ENCODE measurements around the gene ATG2B.

Gene ATG2B

DNA sequence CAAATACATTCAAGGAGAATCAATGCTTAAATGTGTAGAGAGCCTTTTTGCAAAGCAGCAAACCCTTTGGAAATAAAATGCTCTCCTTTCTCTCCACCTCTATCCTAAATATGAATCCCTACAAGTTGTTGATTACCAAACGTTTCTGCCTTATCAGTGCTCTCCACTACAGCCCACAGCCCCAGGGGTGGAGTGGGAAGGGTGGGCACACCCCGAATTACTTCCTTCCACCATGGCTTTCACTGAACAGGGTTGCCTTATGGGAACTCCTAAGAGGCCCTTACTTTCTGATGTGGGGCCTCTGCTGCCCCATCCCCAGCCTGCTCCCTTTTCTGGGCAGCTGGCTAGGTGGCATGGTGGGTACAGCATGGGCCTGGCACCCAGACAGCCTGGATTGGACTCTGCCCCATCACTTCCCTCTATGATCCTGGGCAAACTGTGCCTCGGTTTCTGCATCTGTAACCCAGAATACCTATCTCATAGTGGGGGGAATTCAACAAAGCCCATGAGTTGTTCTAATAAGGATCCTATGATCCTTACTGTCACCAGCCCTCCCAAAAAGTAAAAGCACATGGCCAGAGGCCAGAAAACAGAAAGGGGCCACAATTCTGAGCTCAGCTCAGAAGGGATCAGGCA is 44.9 kb upstream of the ATG2B start:
- Histone ChIP-seq H3K4me3 (ENCODE audit: low read depth in 1 of 2, low read length in 1 of 2) (no peak overlapping the region), H3K27ac (no peak overlapping the region), H3K27me3 (peaks cover 1% of the 10 kb centered on the region), H3K9me3 (no peaks in the 10 kb centered on the region), H3K4me1 (ENCODE audit: control insufficient read depth in 1 of 2, insufficient read depth in 1 of 2, low read depth in 1 of 2, low read length in 1 of 2) (no peaks in the 10 kb centered on the region), H3K36me3 (no peaks in the 10 kb centered on the region)
- TF ChIP-seq, protein P1, sequence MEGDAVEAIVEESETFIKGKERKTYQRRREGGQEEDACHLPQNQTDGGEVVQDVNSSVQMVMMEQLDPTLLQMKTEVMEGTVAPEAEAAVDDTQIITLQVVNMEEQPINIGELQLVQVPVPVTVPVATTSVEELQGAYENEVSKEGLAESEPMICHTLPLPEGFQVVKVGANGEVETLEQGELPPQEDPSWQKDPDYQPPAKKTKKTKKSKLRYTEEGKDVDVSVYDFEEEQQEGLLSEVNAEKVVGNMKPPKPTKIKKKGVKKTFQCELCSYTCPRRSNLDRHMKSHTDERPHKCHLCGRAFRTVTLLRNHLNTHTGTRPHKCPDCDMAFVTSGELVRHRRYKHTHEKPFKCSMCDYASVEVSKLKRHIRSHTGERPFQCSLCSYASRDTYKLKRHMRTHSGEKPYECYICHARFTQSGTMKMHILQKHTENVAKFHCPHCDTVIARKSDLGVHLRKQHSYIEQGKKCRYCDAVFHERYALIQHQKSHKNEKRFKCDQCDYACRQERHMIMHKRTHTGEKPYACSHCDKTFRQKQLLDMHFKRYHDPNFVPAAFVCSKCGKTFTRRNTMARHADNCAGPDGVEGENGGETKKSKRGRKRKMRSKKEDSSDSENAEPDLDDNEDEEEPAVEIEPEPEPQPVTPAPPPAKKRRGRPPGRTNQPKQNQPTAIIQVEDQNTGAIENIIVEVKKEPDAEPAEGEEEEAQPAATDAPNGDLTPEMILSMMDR (IDR thresholded peaks at IDR 0.05), result no peak

DNA sequence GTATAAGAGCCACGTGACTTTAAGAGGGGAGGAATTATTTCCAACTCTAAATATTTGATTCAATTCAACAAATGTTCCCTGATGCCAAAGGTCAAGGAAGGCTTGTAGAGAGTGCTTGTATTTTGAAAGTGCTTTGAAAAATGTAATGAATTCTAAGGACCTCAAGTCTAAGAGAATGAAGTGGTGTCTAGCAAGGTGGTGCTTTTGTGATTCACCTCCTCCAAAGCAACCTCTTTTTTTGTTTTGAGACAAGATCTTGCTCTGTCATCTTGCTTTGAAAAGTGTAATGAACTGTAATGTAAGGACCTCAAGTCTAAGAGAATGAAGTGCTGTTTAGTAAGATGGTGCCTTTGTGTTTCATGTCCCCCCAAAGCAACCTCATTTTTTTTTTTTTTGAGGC is 42.5 kb upstream of the ATG2B start:
- Histone ChIP-seq H3K27me3 (no peaks in the 10 kb centered on the region), H3K4me3 (ENCODE audit: low read depth in 1 of 2, low read length in 1 of 2) (no peak overlapping the region), H3K36me3 (no peaks in the 10 kb centered on the region), H3K4me1 (ENCODE audit: control insufficient read depth in 1 of 2, insufficient read depth in 1 of 2, low read depth in 1 of 2, low read length in 1 of 2) (no peaks in the 10 kb centered on the region), H3K9me3 (no peaks in the 10 kb centered on the region), H3K27ac (no peak overlapping the region)
- TF ChIP-seq, protein P1 (IDR thresholded peaks at IDR 0.05), result no peak

DNA sequence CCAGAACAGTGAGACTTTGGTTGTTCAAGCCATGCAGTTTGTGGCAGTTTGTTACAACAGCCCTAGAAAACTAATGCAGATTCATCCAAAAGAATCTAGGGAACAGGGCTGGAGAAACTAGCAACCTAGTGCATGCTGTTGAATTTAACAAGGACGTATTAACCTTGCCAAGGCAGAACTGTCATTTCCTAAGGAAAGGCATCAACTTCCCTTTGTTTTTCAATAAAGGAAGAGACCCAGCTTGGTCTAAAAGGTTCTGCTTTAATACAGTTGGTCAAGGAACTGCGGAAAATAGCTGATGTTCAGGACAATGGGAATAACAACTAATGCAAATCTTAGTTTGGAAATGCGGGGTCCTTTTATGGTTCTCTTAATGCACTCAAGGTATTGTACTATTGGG is 40.3 kb upstream of the ATG2B start:
- no peak overlapping the region for H3K4me3 ChIP-seq (ENCODE audit: low read depth in 1 of 2, low read length in 1 of 2)
- no peak overlapping the region for H3K27ac ChIP-seq
- no peaks in the 10 kb centered on the region for H3K9me3 ChIP-seq
- peaks cover 3% of the 10 kb centered on the region for H3K27me3 ChIP-seq
- H3K4me1 ChIP-seq (ENCODE audit: control insufficient read depth in 1 of 2, insufficient read depth in 1 of 2, low read depth in 1 of 2, low read length in 1 of 2), result no peaks in the 10 kb centered on the region
- no peaks in the 10 kb centered on the region for H3K36me3 ChIP-seq
- TF ChIP-seq, protein P1 (IDR thresholded peaks at IDR 0.05), result no peak

DNA sequence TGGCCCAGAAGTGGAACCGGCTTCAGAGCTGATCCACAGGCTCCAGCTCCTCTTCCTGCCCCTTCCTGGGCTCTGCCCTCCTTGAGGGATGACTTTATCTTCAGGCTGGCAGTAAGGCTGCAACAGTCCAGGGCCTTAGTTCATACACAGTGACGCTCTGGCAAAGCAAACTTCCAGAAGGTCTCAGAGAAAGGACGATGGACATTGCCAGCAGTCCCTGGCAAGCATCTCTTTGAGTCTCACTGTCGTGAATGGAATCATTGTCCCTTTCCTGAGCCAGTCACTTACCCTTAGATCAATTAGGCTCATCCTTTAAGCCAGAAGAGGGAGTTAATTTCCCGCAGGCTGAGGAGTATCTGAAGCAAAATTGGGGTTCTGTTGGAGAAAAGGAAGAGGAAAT is 37.4 kb upstream of the ATG2B start:
- Histone ChIP-seq H3K36me3 (no peaks in the 10 kb centered on the region), H3K27ac (no peak overlapping the region), H3K4me1 (ENCODE audit: control insufficient read depth in 1 of 2, insufficient read depth in 1 of 2, low read depth in 1 of 2, low read length in 1 of 2) (no peaks in the 10 kb centered on the region), H3K9me3 (no peaks in the 10 kb centered on the region), H3K4me3 (ENCODE audit: low read depth in 1 of 2, low read length in 1 of 2) (no peak overlapping the region), H3K27me3 (peaks cover 23% of the 10 kb centered on the region)
- TF ChIP-seq, protein P1 (IDR thresholded peaks at IDR 0.05), result no peak

DNA sequence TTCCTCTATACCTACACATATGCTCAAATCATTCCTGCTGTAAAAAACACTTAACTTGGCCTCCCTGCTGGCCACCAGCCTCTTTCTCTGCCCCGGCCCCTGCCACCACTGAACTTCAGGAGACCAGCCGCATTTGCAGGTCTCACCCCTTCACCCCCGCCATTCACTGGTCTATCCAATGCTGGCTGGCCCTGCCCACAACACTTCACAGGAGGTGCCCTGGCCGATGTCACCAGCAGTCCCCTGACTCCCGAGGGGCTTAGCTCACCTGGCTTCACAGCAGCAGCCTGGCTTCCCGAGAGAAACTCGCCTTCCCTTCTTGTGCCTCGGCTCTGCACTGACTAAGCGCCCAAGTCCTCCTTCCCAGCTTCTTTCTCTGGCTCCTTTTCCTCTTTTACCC is 36.3 kb upstream of the ATG2B start:
- H3K36me3 ChIP-seq, result no peaks in the 10 kb centered on the region
- H3K9me3 ChIP-seq, result no peaks in the 10 kb centered on the region
- no peak overlapping the region for H3K27ac ChIP-seq
- TF ChIP-seq, protein P1 (IDR thresholded peaks at IDR 0.05), result no peak
- peaks cover 33% of the 10 kb centered on the region for H3K27me3 ChIP-seq
- H3K4me3 ChIP-seq (ENCODE audit: low read depth in 1 of 2, low read length in 1 of 2), result no peak overlapping the region
- H3K4me1 ChIP-seq (ENCODE audit: control insufficient read depth in 1 of 2, insufficient read depth in 1 of 2, low read depth in 1 of 2, low read length in 1 of 2), result no peaks in the 10 kb centered on the region
